CD4-positive, alpha-beta T cell treated with Interleukin-15 for 4 hours (primary cell): Measurements from ENCODE around the gene GOT1.

ENCODE experiments used
- DNase-seq: peaks from one replicate; pipeline ENCODE4 v3.0.0-alpha.2; 2020; ENCODE audit warnings: low spot score

Gene GOT1

GRCh38 chr10:99395750-99396445, 34.5 kb downstream of the GOT1 start:
- no peak for DNase-seq

DNA sequence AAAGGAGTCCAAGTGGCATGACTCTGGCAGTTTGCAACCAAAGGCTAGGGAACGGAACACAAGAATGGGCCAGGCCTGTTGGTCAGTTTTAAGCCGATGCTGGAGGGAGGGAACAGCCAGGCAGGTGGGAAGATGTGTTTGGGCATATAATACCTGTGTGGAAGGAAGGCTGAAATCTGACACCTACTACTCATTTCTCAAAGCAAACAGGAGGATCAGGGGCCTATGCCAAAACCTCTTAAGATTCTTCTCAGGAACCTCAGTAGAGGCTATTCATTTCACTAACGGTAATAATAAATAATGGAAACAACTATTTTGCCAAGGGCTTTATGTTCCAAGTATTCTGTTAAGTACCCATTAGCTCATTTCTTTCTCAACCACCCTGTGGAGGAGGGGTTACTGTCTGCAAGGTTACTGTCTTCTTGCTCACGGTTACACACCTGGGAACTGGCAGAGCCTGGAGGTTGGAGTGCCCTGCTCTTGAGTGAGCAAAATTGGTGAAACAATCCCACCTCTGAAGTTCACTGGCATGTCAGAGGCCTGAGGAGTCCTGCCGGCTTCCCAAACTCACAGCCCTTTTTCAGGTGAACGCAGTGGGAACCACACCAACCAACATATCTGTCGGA, 35.5 kb downstream of the GOT1 start:
- DNase-seq, result no peak

GRCh38 chr10:99394256-99394655, 36.2 kb downstream of the GOT1 start:
- DNase-seq, result no peak

DNA sequence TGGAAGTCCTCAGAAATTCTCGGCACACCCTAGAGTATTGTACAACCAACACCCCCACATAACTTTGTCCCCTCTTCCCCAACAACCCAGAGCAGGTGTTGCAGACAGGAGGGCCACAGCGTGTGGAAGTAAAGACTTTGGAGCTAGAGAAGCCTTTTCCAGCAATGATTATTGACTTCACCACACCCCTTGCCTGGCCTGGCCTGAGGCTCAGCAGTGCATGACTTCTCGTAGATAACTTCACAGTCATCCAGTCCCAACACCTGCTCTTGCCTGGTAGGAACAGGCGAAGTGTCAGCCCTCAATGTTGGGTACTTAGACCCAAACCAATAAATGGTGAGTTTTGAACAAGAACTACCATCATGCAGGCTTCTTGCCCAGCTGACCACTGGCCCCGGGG, 36.7 kb downstream of the GOT1 start:
- DNase-seq, result no peak

- no peak for DNase-seq
Observed at GRCh38 chr10:99393036-99393435, 37.4 kb downstream of the GOT1 start.

DNA sequence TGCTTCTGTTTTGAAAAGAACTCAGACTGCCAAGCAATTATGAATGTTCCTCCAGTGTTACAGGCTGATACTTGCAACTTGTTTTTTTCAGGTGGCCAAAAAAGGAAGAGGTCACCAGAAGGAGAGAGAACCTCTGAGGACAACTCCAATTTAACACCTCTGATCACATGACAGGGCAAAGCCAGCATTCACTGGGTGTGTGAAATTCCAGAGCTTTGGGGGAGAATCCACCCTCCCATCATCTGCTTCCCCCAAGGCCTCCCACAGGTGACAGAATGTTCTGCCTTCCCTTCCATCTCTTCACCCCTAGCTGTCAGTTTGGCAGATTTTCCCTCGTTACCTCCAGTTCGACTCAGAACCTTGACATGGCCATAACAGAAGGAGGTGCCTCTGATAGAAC, 39.1 kb downstream of the GOT1 start:
- no peak for DNase-seq

DNA sequence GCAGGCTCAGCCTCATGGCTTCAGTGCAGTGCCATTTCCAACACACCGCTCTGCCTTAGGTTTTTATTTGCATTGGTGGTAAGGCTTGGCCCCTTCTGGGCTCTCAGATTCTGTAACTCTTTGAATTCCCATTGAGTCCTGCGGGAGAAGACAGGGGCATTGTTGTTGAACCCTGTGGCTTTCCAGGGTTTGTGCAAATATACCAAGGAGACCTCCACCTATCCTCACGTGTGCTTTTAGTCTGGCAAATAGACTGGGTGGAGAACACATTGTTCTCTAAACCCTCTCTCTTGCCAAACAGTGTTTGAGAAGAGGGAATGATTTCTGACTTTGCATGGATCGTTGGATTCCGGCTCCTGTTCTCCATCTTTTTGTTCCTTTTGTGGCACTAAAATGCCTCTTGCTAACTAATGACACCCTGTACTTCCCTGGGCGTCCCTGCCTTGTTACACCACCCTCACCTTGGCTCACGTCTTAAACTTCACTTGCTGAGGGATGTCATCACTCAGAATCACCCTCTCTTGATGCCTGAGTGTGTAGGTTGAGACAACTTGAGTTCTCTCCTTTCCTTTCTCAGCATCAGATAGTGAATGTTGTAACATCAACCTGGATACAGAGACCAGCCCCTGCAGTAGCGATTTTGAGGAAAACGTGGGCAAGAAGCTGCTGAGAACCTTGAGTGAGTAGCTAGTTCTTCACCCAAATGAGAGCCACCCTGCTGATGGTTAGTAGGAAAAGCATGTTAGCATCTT, 40.5 kb downstream of the GOT1 start:
- DNase-seq, result no peak

DNA sequence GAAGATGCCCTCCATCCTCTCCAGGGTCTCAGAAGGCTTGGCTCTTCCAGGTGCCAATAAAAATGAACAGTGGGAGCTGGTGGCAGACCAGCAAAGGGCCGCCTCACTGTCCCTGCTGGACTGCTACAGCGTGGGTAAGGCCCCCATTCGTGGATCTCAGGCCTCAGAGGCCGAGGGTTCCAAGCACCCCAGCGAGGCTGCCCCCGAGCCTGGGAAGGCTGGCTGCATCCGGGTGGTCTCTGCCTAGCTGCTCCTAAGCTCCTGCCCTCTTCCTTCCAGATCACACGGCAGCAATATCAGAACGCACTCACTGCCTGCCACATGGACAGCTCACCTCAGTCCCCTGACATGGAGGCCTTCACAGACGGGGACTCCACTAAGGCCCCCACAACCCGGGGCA, 42.9 kb downstream of the GOT1 start:
- DNase-seq, result no peak

DNA sequence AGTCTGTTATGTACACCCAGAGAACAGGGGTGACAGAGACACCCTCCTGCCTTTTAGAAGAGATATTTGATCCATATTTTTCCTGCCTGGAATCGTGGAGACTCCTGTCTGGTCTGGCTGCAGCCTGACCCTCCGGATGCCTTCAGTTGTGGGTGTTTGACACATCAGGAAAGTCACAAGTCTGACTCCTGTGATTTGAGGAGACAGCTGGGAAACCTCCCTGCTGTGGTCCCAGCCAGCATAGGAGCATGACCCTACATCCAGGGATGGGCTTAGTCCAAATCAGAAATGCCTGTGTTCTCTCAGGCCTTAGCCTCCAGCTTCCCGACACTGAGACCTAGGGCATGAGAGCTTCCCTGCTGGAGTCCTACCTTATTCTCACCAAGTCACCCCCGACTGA, 43.4 kb downstream of the GOT1 start:
- no peak for DNase-seq

- DNase-seq, result no peak
Observed at GRCh38 chr10:99382176-99382575, 48.2 kb downstream of the GOT1 start.

DNA sequence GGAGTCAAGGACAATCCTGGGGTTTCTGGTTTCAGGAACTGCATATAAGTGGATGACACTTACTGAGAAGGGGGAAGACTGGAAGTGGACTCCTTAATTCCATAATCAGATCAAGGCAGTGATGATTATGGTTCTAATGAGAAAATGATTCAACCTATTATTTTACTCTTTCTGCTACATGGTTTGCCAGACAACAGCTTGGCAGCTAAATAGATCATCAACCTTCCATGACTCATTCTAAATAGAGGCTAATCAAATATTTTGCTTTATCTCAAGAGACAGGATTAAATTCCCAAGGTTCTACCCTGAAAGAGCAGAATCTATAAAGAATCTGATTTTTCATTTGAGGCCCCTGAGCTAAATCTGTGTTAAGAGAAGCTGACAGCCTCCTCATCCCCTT, 55.0 kb downstream of the GOT1 start:
- DNase-seq, result no peak

DNA sequence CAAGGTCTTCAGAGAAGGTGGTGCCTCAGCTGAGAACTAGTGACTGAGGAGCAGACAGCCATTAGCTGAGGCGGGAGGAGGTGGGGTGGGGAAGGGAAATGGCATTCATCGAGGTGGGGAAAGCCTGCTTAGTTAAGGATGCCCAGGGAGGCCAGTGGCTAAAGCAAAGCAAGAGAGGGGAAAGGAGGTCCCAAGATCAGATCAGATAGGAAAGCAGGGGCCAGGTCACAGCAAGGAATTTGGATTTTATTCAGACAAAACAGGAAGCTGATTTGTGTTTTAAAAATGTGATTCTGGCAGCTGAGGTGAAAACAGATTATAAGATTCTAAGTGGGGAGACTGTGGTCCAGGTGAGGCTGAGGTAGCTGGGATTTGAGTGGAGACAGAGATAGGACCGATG, 55.5 kb downstream of the GOT1 start:
- no peak for DNase-seq

DNA sequence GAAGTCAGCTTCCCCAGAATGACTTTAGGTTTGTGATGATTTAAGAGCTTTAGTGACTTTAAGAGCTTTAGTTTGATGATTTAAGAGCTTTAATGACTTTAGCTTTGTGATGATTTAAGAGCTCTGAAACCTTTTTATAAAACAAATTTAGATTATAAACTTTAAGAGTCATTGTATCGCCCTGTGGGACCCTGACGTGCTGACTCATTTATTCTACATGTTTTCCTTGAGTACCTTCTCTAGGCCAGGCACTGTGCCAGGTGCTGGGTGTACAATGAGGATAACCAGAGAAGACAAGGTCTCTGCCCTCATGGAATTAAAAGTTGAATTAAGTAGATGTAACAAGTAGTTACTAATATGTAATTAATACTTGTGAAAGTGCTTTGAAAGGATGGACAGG, 55.9 kb downstream of the GOT1 start:
- no peak for DNase-seq

GRCh38 chr10:99372546-99373271, 57.7 kb downstream of the GOT1 start:
- no peak for DNase-seq

DNA sequence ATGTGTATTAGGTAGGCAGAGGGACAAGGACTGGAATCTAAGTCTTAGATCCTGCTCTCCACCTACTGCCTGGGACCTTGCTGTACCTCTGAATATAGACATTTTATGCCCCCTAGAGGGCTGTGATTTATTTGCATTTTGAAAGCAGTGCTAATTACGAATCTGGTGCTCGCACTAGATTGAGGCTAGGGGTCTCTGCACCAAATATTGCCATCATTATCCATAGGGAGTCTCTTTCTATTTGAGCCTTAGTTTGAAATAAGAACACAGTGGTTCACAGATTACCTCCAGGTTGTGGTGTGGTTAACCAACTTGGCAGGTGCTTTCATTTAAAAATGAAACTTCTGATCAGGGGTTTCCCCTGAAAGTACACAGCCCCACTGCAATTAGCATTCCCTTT, 59.4 kb downstream of the GOT1 start:
- no peak for DNase-seq

DNA sequence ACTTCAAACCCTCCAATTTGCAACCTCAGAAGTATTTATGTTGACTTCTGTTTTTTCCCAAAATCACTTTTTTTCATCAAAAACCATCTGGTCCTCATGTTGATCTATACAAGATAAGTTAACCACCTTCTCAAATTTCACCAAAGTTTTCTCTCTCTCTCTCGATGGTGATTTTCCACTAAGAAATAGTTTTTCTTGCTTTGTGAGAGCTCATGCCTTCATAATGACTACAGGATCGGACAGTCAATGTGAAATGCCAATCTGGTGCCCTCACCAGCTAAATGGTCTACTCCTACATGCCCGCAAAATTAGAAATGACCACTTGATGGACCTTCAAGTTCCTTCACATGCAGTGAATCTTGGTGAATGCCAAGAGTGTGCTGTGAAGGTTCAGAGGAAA, 60.9 kb downstream of the GOT1 start:
- no peak for DNase-seq

GRCh38 chr10:99369126-99369525, 61.3 kb downstream of the GOT1 start:
- no peak for DNase-seq

GRCh38 chr10:99368646-99369045, 61.8 kb downstream of the GOT1 start:
- DNase-seq, result no peak

DNA sequence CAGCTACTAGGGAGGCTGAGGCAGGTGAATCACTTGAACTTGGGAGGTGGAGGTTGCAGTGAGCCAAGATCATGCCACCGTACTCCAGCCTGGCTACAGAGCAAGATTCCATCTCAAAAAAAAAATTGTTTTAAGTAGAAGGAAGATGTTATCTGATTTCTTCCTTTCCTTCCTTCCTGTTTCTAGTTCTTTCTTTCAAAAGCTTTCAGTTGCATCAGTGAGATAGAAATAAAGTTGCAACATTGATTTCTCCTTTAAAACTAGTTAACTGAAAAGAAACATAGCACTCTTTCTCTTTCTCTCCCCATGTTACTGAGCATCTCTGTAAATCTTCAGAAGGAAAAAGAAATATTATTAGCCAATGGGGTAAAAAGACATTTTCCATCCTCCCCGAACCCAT, 63.8 kb downstream of the GOT1 start:
- no peak for DNase-seq

- DNase-seq, result no peak
Observed at GRCh38 chr10:99365736-99366135, 64.7 kb downstream of the GOT1 start.

DNA sequence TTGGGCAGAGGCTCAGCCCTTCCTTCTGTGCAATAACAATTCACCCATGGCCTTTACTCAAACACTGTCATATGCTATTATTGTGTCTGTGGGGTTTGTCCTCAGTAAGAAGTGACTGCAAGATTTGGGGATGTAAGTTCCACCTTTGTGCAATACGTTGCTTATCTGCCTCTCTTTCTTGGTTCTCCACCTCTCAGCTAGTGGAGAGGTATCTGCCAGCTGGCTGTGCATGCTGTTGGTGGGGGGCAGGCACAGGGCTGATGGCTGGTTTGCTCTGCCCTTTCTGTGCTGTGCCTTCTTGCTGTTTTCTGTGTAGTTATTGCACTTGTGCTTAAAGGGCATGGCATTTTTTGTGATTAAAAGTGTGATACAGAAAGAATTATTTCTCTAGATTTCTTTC, 65.1 kb downstream of the GOT1 start:
- no peak for DNase-seq

DNA sequence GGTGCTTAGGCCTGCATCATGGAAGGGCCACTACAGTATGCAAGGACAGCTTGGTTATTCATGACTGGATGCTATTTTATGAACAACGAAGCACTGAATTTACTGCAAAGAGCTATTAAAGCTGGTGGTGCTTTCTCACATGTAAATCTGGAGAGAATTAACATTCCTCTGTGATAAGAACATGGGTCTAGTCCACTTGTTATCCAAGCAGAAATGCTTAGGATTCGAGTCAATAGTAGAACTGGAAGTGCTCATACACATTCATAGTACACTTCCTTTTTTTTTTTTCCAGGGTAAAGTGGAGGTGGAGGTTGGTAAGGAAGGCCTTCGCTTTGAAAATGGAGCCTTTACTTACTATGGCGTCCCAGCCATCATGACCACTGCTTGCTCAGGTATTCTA, 66.3 kb downstream of the GOT1 start:
- DNase-seq, result no peak

DNA sequence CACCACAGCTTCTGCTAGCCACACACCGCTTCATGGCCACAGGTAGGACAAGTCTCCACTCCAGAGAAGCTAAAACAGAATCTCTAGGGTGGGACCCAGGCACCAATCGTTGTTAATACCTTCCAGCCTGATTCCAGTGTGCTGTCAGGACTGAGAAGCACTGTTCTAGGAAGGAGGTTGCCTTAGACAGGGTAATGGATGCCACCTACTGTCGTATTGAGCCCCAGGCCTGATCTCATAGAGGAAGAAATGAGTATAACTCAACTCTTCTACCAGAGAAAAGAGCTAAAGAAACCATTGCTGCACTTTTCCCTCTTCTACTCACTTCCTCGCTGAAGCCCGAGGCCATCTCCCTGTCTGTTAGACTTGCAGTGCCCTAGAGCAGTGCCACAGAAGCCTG, 69.5 kb downstream of the GOT1 start:
- DNase-seq, result no peak
